Prostate gland (tissue), 2 donors: Measurements from ENCODE around the gene C16orf82.

ENCODE experiments used
- CTCF ChIP-seq, 4 experiments: fragments of 200-600 bp in 2 of 4; fragments of 450-650 bp in 2 of 4; sonication (generic) in 2 of 4; IDR thresholded peaks; 1 replicate in 3 of 4; 2 replicates in 1 of 4; pipeline ENCODE4 v1.5.1; 2016 to 2019; ENCODE audit warnings: antibody characterized with exemption in 4 of 4, mild to moderate bottlenecking in 2 of 4, moderate library complexity in 2 of 4
- POLR2A ChIP-seq: fragments of 450-650 bp; IDR thresholded peaks from one replicate; pipeline ENCODE4 v1.6.1; 2016; ENCODE audit warnings: antibody characterized with exemption, mild to moderate bottlenecking
- POLR2AphosphoS5 ChIP-seq: sonication (generic); formaldehyde crosslinking; IDR thresholded peaks from one replicate; pipeline ENCODE4 v1.6.1; 2017; ENCODE audit warnings: antibody characterized with exemption

- TF ChIP-seq POLR2A (no peak), CTCF (IDR thresholded peaks at IDR 0.05) (no peak), POLR2AphosphoS5 (no peak)
Observed at GRCh38 chr16:27066668-27067537, at the start of gene C16orf82.
